Left ventricle myocardium superior (tissue), 1 donor: ENCODE measurements around the gene HS1BP3. TPM values are rescaled to one million over a fixed set of nuclear protein-coding genes. Genes with fewer than 3 reads are reported as not detected.

Experiments used
- ATAC-seq: fragments of 200-7000 bp; cut with Tn5 transposase; one replicate; pipeline ENCODE4 v1.9.1; 2020; ENCODE audit warnings: mild to moderate bottlenecking, moderate library complexity
- DNase-seq: peaks from one replicate; pipeline ENCODE4 v3.0.0-alpha.2; 2020
- intact Hi-C: fragments of 100-400 bp; cut with micrococcal nuclease; formaldehyde crosslinking; loops from one replicate; pipeline ENCODE4 v1.11.0; 2022
- total RNA-seq: library from RNA; stranded (reverse); fragmentation: NEBNext Ultra II Directional; extraction: Animal tissue kit (Norgen Biotek cat#: 25700); gene quantifications from one replicate; pipeline ENCODE4 v1.2.1, GENCODE V29; 2021
- donor health status: DM: no; HTN: yes; CAD: no; lungs with severe emphysema.

The HS1BP3 gene
- total RNA-seq, 1 donor from 2014 or later: 20.2 TPM

GRCh38 chr2:20676353-20677215 is 25.7 kb upstream of the HS1BP3 start:
- no peak for DNase-seq
- intact Hi-C loops: no loop called here
- ATAC-seq: peak; percentile 55

GRCh38 chr2:20675701-20676352 is 24.9 kb upstream of the HS1BP3 start:
- ATAC-seq (peak; percentile 31), DNase-seq (no peak)
- intact Hi-C loops: no loop called here

DNA sequence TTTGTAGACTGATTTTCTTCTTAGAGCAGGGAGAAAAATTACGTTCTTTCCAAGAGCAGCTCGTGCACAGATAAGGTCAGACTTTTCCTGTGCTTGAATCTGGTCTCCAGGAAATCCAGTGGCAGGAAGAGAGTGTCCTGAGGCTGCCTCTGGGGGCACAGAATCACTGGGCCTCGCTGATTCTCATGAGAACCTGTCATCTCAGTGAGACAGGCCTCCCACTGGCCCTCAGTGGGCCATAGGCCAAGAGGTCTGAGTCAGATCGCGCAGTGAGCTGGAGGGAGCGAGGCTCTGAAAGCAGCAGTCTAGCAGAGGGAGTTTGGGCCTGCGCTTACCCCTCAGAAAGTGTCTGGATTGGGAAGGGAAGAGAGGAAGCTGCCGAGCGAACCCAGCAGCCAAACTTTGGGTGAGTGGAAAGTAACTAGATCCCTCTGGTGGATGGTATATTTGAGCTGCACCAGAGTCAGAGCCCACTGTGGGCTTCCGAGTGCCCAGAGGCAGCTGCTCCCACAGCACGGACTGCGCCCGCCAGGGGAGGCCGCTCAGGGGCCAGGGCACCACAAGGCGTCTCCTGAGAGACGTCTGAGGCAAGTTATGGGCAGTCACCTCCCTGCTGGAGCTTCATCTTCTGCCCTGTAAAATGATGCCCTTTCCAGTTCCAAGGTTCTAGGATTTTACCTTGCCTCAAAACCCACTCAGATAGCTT is 24.2 kb upstream of the HS1BP3 start:
- ATAC-seq (peak; percentile 82), DNase-seq (peak; percentile 61)
- intact Hi-C loops: no loop called here

DNA sequence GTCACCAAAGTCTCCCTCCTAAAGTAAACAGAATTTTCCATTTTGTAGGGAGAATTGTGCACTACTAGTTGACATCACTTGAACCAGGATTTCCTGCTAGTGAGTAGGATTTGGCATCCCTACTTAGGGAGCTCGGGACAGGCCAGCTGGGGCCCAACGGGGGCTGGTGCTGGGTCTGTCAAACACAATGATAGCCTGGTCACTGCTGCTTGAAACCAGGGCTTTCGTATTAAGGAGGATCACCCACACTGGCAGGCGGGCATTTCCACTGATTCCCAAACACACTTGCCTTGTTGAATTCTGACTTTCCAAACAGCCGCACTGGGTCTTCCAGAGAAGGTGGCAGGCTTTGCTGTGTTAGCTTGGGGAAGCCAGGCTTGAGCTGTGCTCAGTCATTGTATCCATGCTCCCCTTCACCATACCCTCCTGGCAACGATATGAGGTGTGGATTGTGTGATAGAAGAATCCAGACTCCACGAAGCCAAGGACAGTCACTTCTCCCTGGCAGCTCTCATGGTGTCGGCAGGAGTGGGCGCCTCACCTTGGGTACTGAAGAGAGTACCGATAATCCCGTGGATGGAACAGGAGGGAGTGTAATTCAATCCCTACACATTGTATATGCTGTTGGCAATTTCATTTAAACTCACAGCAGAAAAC is 23.5 kb upstream of the HS1BP3 start:
- ATAC-seq: no peak
- intact Hi-C loops: no loop called here
- no peak for DNase-seq

DNA sequence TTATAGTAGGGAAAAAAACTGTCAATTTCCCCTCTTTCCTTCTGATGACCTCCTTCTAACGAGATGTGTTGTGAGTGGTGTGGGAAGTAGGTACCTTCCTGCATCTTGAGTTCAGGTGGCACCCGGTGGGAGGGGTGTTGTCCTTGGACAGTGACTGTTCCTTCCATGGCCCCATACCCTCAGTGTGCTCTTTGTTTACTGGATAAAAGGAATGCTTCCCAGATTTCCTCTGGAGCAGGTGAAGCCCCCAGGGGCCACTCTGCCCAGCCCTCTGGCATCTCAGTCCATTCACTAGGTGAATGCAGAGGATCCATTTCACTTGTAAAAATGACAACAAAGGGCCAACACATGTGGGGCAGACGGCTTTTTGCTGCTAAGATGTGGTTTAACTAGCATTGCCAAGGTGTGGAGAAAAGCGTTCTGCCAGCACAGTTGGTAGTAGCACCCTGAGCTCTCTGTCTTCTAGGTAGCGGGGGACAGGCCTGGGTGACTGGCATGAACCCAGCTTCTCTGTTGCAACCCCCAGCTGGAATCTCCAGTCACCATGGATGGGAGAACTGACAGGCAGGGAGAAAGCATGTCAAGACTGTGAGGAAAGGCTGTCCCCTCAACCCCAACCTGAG is 22.9 kb upstream of the HS1BP3 start:
- no peak for ATAC-seq
- DNase-seq: no peak
- intact Hi-C loops: no loop called here

DNA sequence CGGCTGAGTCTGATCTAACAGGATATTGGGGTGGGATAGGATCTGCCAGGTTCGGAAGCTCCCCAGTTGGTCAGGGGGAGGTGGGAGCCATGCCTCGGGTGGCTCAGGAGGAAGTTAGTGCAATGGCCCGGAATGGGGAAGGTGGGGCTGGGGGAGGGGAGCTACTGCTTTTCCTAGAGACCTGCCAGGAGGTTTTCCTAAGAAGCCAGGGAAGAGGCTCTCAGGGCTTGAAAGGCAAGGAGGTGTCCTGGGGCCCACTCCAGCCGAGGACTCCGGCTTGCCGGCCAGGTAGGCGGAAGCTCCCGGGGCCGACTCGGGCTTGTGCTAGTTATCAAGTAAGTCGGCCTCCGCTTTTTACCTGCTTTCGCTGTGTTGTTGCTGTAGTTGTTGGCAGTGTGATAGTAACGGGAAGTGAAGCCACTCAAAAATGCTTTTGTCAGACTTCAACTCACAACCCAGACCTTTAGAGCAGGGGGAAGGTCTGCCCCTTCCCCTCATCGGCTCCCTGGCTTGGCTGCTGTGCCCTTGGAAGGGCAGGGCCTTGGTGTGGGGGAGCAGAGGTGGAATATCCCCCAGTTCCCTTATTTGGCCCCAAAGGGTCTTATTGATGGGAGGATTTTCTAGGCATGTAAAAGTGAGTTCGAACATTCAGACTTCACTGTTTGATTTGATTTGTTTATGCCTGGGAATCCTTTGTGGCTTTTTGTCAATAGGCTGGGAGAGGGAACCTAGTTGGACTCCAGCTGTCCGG is 21.5 kb upstream of the HS1BP3 start:
- DNase-seq (no peak), ATAC-seq (no peak)
- intact Hi-C loops: no loop called here

DNA sequence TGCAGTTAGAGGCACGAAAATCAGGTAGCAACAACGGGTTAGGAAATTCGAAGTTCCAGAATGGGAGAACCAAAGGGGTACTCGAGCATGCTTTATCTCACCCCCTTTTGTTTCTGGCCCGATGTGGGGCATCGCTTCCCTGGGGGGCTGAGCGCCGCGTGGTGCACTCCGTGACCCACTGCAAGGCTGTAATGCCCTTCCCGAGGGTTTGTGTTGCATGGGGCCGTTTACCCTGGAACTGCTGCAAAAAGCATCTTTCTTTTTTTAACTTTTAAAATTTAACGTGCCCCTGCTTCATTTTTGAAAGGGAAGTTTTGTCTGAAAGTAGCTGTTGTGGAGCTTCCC is 20.8 kb upstream of the HS1BP3 start:
- no peak for ATAC-seq
- no peak for DNase-seq
- intact Hi-C loops: no loop called here

- intact Hi-C loops: no loop called here
- no peak for ATAC-seq
- no peak for DNase-seq
These were observed 20.3 kb upstream of the HS1BP3 start for GRCh38 chr2:20671036-20671735.

DNA sequence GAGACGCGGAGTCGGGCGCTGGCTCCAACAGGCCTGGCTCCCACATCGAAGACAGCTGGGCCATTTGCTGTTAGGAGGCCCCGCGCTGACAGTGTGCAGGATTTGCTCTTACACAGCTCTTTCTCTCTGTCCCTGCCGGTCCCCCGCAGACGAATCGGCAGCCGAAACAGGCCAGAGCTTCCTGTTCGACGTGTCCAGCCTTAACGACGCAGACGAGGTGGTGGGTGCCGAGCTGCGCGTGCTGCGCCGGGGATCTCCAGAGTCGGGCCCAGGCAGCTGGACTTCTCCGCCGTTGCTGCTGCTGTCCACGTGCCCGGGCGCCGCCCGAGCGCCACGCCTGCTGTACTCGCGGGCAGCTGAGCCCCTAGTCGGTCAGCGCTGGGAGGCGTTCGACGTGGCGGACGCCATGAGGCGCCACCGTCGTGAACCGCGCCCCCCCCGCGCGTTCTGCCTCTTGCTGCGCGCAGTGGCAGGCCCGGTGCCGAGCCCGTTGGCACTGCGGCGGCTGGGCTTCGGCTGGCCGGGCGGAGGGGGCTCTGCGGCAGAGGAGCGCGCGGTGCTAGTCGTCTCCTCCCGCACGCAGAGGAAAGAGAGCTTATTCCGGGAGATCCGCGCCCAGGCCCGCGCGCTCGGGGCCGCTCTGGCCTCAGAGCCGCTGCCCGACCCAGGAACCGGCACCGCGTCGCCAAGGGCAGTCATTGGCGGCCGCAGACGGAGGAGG is 19.6 kb upstream of the HS1BP3 start:
- intact Hi-C loops: no loop called here
- ATAC-seq (no peak), DNase-seq (no peak)

DNA sequence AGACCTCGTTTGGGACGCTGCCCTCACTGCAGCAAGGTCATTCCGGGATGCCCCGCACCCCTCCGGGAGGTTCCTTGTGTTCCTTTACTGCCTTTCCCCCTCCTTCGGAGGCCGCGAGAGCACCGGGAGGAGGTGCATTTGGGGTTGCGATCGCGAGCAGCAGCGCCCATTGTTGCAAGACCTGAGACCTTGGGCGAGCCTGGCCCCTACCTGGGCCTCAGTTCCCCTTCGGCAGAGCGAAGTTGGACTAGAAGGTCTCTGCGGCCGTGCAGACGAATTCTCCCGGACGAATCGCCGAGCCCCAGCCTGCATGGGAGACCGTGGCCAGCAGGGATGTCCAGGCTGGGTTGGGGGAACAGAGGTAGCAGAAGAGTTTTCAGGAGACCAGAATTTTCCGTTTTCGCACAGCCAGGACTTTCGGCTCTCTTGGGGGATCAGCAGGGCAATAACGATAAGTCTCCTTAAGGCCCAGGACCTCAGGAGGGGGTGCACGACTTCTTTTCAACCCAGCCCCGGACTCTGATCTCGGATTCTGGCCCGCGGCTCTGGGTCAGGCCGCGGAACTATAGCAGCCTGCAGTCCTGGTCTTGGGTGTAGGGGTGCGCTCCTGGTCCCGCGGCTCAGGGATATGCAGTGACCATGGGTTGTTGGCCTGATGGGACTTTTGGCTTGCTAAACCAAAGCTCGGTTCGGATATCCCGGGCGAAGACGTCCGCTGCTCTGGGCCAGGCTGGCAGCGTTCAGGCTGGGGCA is 18.8 kb upstream of the HS1BP3 start:
- intact Hi-C loops: loop anchor here (10.0 kb wide), 1 partner anchor 455 kb away; the partner anchor contains the start of gene TDRD15

GRCh38 chr2:20668871-20669475 is 18.1 kb upstream of the HS1BP3 start:
- intact Hi-C loops: loop anchor here (10.0 kb wide), 1 partner anchor 456 kb away; the partner anchor contains the start of gene TDRD15

More for the DNA sequence above, 18.8 kb upstream of the HS1BP3 start:
- DNase-seq (no peak), ATAC-seq (no peak)

DNA sequence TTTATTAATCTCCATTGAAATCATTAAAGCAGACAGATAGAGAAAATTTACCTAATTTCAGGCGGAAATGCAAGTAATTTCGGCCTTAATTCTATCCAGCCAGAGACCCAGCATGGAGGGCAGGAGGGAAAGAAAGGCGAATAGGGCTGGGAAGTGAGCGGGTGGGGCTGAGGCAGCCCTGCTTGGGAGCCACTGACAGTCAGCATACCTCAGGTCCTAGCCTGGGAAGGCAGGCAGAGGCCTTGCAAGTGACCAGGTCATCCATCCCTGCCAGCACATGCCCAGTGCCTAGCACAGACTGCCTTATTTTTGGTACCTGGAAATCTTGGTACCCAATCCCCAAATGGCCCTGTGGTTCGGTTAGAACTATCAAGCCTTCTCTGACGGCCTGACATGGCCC is 17.6 kb upstream of the HS1BP3 start:
- DNase-seq: no peak
- no peak for ATAC-seq
- intact Hi-C loops: loop anchor here (10.0 kb wide), 1 partner anchor 456 kb away; the partner anchor contains the start of gene TDRD15

More at GRCh38 chr2:20668871-20669475, 18.1 kb upstream of the HS1BP3 start:
- DNase-seq (no peak), ATAC-seq (no peak)

DNA sequence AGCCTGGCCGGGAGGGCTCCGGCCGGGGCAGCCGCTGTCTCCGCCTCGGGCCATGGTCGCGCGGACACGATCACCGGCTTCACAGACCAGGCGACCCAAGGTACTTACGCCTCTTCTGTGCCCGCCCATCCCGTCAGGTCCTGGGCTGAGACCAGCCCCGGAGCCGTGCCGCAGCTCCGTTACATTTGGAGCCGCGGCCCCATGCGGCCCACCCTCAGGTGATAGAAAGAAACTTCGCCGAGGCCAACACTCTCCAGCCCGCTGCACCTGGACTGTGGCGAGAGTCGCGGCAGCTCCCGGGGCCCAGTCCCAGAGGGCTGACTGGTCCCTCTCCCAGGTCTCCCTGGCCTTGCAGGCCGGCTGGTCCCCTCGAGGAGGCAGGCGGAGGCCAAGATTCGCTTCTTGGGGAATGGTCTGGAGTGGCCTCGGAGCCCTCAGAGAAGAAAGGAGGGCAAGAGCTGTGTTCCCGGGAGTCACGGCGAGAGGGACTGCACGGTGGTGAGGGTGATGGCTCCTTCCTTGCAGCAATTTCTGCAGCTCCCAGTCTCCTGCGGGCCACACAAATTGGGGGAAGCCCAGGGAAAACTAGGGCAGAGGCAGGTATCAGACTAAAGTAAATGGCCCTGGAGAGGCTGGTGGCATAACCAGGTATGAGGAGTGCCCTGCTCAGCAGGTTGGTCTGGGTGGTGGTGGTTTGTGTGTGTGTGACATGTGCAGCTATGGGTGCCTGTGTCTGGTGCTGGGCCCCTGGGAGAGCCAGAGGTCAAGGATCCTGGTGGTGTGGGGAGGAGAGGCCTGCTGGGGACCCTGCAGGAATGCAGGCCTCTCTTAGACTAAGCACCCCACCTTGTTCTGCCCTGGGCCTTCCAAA is 16.9 kb upstream of the HS1BP3 start:
- intact Hi-C loops: loop anchor here (10.0 kb wide), 1 partner anchor 457 kb away; the partner anchor contains the start of gene TDRD15

DNA sequence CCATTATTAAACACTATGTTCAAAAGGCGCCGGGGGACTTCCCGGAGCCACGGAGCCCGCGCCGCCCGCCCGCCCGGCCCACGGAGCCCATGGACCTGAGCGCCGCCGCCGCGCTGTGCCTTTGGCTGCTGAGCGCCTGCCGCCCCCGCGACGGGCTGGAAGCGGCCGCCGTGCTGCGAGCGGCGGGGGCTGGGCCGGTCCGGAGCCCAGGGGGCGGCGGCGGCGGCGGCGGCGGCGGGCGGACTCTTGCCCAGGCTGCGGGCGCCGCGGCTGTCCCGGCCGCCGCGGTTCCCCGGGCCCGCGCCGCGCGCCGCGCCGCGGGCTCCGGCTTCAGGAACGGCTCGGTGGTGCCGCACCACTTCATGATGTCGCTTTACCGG is 16.2 kb upstream of the HS1BP3 start:
- peak; percentile 21 for ATAC-seq
- intact Hi-C loops: loop anchor here (10.0 kb wide), 1 partner anchor 458 kb away; the partner anchor contains the start of gene TDRD15
- no peak for DNase-seq

More for the DNA sequence above, 16.9 kb upstream of the HS1BP3 start:
- no peak for ATAC-seq
- peak; percentile 40 for DNase-seq
